NCI-H526 treated with DMSO at 0.1 percent for 48 hours (cell line): ENCODE measurements around the gene RESP18.
A peak's percentile ranks its signal among the peaks of the same experiment; 100 is the strongest.
"Not testable (repeated sequence)": the region's sequence is repeated elsewhere in the genome, so short reads cannot be mapped to it uniquely, and the experiment has no call there.

Experiments
- DNase-seq: peaks from one replicate; lab custom pipeline; 2025; lab: John Stamatoyannopoulos, UW

The RESP18 gene

GRCh38 chr2:219325657-219326315 is 6.8 kb downstream of the RESP18 start:
- no peak for DNase-seq

DNA sequence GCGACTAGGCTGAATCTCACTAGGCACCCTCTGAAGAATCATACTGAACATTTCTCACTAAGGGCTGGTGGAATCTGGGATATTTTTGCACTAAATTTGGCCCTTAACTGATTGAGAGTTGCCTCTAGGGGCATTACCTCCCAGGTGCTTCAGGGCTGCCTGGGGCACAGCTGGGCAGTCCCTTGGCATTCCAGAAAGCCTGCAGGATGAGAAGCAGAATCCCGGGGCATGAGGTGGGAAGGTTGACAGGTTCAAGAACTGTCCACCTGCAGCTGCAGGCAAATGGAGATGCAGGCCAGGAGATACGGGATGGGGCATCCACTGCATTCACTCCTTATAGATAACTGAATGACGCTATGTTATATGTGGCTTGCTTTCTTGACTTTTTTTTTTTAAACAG is 7.4 kb downstream of the RESP18 start:
- DNase-seq: no peak

GRCh38 chr2:219323434-219323833 is 9.1 kb downstream of the RESP18 start:
- DNase-seq: no peak

DNA sequence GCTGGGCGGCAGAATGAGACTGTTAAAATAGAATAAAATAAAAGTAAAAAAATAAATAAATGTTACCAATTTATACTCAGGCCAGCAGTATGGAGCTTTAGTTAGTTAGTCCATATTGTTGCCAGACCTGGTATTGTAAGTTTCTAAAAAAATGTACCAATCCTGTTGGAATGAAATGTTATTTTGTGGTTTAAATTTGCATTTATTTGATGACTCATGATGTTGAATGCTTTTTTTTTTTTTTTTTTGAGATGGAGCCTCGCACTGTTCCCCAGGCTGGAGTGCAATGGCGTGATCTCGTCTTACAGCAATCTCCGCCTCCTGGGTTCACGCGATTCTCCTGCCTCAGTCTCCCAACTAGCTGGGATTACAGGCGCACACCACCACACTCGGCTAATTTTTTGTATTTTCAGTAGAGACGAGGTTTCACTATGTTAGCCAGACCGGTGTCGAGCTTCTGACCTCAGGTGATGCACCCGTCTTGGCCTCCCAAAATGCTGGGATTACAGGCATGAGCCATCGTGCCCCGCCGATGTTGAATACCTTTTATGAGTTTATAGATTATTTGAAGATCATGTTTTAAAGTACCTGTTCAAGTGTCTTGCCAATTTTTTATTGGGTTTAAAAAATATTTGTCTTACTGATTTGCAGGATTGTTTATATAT is 17.6 kb downstream of the RESP18 start:
- no peak for DNase-seq

- DNase-seq: not testable (repeated sequence)
Observed at GRCh38 chr2:219312683-219313263, 19.8 kb downstream of the RESP18 start.

- DNase-seq: peak; percentile 51
Observed at GRCh38 chr2:219309278-219309677, 23.3 kb downstream of the RESP18 start, which contains the start of gene PTPRN. TSS of gene PTPRN (minus strand) at chr2:219309401. CDS start at chr2:219309332, 69 bp downstream.

DNA sequence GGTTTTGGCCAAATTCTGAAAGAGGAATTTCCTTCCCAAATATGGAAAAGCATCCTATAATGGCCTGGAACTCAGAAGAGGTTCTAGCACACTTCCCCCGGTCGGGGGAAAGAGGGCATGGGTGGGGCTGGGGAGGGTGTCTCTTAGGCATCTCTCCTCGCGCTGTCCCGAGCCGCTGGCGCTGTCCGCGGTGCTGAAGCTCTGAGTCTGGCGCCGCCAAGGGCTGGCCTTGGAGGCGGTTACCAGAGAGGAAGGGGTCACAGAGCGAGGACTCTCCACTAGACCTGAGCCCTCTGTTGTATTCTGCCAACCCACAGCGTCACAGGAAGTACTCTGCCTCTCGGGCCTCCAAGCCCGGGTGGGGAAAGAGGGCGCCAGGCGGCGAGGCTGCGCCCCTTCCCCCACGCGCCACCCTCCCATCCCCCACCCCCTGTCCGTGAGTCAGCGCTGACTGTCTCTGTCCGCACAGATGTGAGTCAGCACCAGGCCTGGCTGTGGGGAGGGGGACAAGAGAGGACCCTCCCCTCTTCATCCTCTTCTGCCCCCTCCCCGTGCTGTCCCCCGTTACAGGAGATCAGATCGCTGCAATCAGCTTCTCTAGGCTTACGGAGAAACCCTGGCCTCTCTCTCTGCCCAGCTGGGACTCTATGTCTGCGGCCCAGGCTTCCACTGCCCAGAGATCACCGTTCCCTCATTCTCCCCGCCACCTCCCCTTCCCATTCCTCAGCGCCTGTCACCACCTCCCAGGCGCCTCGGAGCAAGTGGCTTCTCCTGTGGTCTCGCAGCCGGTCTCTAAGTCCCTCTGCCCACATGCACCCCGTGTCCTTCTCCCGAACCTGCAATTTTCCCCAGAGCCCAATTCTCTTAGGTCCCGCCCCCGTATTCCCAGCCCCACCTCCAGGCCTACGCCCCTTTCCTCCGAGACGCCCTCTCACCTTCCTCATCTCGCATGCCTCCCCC is 24.1 kb downstream of the RESP18 start:
- peak; percentile 26 for DNase-seq

DNA sequence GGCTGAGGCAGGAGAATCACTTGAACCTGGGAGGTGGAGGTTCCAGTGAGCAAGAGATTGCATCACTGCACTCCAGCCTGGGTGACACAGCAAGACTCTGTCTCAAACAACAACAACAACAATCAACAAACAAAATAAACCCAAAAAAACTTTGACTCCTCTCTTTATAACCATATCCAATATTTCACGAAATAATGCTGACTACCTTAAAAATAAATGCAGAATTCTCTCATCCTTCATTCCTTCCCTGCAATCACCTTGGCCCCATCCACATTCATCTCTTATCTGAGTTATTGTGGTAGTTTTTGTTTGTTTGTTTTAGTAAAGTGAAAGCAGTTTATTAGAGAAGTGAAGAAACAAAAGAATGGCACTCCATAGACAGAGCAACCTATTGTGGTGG is 26.5 kb downstream of the RESP18 start:
- DNase-seq: no peak

DNA sequence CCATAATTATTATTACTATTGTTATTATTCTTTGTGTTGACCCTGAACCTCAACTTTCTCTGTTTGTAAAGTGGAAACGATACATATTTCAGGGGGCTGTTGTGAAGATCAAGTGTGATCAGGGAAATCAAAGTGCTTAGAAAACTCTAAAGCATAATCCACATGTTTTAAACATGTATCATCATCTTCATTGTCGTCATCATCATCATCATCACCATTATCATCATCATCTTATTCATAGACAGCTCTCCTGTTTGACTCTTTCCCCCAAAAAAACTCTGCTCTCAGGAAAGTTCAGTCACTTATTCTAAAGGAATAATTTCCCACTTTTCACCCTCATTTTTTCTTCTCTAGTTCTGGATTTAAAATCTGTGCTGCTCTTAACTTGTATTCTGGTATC is 28.3 kb downstream of the RESP18 start:
- no peak for DNase-seq

DNA sequence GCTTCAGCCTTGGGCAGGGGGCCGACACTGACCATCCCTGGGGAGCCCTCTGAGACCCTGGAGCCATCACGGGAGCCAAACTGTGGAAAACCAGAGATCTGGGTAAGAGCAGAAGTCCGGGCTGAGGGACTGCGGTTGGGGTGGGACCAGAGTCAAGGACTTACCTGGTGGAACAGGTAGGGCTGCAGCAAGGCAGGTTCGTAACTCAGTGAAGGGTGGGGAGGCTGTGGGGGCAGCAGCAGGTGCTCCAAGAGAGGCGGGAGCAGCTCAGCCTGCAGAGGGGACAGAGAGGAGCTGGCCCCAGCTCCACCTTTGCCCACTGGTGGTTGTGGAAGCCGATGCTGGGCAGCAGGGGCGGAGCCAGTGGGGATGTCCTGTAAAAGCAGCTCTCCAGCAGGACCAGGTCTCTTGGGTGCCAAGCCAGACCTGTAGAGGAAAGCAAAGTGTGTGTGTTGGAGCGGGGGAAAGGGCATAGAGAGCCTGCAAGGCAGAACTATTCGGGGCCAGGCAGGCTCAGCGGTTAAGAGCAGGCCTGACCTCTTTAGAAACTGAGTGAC is 30.1 kb downstream of the RESP18 start:
- DNase-seq: no peak

GRCh38 chr2:219300022-219300421 is 32.5 kb downstream of the RESP18 start:
- DNase-seq: no peak

DNA sequence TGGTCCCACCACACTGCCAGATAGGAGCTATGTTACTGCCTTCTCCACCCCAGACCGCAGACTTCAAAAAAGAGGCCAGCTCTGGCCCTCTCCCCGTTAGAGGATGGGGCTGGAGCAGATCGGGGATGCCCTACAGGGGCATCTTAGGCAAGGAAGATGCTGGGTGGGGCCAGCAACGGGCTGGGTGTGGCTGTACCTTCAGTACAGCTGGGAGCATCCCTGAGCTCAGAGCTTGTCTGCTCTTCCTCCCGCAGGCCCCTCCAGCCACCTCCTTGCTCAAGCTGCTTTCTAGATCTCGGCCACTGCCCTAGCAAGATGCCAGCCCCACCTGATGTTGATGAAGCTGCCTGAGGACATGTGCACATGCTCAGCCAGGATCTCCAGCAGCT is 33.2 kb downstream of the RESP18 start:
- DNase-seq: no peak

- peak; percentile 36 for DNase-seq
Observed at GRCh38 chr2:219298759-219299371, 33.7 kb downstream of the RESP18 start.

GRCh38 chr2:219297766-219298456 is 34.6 kb downstream of the RESP18 start:
- no peak for DNase-seq

GRCh38 chr2:219296631-219297391 is 35.7 kb downstream of the RESP18 start:
- DNase-seq: no peak

GRCh38 chr2:219296142-219296541 is 36.4 kb downstream of the RESP18 start:
- DNase-seq: no peak

DNA sequence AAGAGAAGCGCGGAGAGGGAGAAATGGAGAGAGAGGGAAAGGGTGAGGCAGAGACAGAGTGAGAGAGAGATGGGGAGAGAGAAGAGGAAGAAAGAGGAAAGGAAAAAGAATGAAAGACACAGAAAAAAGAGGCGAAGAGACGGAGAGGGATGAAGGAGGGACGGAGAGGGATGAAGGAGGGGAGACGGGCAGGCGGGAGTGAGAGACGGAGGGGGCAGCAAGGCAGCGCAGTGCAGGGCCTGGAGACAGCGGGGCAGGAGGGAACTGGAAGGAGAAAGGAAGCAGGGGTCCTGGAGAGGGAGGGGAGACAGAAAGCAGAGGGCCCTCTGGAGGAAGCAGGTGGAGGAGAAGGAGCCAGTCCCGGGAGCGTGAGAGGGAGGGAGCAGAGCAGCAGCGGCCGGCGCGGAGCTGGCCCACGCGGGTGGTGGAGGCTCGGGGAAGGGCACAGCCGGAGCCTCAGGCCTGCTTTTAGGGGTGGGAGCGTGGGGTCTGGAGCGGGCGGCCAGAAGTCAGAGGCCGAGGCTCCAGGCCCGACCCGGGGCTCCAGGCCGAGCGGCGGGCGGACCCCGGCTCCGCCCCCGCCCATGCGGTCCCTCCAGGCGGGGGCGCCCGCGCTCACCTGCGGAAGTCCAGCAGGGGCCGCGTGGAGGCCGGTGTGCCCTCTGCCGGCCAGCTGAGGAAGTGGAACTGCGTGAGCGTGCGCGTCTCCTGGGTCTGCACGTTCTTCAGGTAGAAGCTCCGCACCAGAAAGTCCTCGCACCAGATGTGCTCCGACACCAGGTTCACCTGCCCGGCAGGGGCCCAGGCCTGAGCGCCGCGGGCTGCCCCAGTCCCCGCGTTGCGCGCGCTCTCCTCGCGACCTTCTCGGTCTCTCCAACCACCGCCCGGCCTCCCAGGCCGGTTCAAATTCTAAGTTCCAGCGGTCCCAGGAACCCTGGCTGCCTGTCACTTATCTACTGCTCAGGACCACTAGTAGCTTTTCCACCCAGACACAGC is 37.9 kb downstream of the RESP18 start:
- peak; percentile 85 for DNase-seq

DNA sequence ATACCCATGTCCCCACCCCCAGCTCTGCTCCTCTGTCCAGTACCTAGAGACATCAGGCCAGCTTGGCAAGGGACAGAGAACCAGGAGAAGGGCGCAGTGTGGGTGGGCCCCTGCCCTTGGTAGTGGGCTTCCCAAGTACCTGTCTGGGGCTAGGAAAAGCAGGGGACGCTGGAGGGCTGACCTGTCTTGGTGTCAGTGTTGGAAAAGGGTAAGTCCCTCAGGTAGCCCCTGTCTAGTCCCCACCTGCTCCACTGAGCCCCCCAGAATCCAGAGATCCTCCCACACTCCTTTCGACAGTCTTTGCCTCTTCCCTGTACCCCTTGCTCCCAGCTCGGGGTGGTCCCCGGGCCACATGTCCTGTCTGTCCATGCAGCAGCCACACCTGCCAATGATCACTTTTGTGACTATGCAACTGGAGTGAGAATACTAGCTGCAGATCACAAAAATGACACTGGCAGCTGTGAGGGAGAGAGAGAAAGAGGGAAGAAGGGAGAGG is 38.8 kb downstream of the RESP18 start:
- DNase-seq: no peak

DNA sequence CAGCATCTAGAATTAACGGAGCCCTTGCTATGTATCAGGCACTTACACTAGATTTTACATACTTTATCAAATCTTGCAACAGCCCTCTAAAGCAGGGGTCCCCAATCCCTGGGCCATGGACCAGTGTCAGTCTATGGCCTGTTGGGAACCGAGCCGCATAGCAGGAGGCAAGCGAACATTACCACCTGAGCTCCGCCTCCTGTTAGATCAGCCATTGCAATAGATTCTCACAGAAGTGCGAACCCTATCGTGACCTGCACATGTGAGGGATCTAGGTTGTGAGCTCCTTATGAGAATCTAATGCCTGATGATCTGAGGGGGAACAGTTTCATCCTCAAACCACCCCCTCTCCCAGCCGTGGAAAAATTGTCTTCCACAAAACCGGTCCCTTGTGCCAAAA is 39.9 kb downstream of the RESP18 start:
- no peak for DNase-seq
